GM18502 (cell line): ENCODE measurements around the gene MAP1S.
"Not testable (repeated sequence)": the region's sequence is repeated elsewhere in the genome, so short reads cannot be mapped to it uniquely, and the experiment has no call there.

ENCODE experiments used
- ATAC-seq: cut with Tn5 transposase; IDR thresholded peaks from one replicate; pipeline ENCODE4 v1.9.1; 2021; ENCODE audit warnings: mild to moderate bottlenecking; ENCODE audit not compliant: unreplicated experiment, poor library complexity

MAP1S gene

DNA sequence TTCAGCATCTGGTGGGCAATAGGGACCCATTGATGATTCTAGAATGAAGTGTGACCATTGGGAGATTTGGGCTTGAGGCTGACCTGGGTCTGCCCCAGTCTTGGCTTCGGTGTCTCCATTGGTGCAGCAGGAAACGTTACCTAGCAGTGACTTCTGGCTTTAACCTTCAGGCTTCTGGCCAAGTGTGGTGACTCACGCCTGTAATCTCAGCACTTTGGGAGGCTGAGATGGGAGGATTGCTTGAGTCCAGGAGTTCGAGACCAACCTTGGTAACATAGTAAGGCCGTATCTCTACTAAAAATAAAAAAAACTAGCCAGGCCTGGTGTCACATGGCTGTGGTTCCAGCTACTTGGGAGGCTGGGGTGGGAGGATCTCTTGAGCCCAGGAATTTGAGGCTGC is 39.2 kb downstream of the MAP1S start:
- ATAC-seq = no peak

- ATAC-seq = no peak
Measured at GRCh38 chr19:17761148-17761547, 41.9 kb downstream of the MAP1S start.

GRCh38 chr19:17762505-17763229 is 43.4 kb downstream of the MAP1S start:
- ATAC-seq = no peak

DNA sequence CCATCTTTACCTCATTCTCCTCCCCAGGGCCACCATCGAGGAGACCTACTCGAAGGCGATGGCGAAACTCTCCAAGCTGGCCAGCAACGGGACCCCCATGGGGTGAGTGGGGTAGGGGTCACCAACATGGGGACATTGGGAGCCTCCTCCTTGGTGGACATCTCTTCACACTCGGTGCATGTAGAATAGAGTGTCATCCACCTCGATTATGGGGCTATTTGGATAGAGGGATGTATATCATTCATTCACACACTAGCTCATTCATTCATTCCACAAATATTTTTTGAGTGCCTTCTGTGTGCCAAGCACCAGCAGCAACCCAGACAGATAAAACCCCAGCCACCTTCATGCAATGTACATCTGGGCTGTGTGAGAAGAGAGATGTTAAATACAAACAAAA is 45.1 kb downstream of the MAP1S start:
- ATAC-seq = no peak

- no peak for ATAC-seq
Measured at GRCh38 chr19:17765069-17765618, 45.9 kb downstream of the MAP1S start.

DNA sequence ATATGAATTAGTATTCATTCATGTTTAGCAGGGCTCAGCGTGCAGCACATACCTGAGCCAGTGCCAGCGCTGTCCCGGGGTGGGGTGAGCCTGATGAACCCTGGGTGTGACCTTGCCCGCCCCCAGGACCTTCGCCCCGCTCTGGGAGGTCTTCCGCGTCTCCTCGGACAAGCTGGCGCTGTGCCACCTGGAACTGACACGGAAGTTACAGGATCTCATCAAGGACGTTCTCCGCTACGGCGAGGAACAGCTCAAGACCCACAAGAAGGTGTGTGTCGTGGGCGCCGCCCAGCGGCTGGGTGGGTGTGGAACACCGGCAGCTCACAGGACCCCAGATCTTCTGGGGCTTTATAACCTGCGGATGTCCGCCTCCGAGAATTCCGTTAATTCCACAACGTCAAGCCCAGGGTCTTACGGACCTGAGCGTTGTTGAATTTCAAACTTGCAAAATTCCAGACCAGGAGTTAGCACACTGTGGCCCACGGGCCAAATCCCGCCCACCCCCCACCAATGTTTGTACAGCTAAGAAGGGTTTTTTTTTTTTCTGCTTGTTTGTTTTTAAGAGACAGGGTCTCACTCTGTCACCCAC is 47.4 kb downstream of the MAP1S start:
- ATAC-seq = no peak

GRCh38 chr19:17767559-17767958 is 48.3 kb downstream of the MAP1S start:
- no peak for ATAC-seq

GRCh38 chr19:17770613-17771012 is 51.3 kb downstream of the MAP1S start:
- no peak for ATAC-seq

DNA sequence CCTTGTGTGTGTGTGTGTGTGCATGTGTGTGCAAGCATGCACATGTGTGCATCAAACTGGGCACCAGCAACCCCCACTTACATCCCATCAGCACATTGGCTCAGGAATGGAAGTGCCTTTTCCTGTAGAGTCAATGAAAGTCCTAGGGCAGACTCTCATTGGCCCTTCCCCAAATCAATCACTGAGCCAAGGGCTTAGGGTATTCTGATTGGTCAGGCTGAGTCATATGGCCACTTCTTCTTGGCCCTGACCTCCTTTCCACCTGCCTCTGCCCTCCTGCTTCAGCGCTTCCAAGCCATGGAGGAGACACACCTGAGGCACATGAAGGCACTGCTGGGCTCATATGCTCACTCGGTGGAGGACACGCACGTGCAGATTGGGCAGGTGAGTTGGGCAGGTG is 52.9 kb downstream of the MAP1S start:
- no peak for ATAC-seq

DNA sequence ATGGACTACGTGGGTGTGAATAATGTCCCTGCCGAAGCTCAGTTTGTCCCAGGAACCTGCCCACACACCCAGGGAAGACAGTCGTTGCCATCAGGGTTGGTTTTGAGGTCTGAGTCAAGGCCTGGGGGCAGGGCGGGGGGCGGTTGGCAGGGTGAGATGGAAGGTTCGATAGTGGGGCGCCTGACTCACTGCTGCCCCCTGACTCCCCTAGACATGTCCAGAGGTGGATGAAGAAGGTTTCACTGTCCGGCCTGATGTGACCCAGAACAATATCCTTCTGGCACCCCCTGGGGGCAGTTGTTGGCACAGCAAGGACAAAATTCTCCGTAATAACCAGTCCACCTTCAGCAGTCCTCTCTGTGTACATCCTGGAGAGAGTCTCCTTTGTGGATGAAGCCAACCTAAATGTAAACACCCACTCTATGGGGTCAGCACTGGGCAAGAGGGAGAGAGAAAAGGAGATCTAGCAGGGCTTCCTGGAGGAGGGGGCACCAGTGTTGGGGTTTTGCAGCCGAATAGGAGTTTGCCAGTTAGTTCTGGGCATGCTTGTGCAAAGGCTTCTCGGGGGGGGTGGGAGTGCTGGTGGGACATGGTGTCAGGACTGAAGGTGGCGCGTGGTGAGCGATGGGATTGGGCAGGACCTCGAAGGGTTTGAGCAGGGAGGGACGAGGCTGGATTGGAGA is 56.1 kb downstream of the MAP1S start:
- no peak for ATAC-seq

DNA sequence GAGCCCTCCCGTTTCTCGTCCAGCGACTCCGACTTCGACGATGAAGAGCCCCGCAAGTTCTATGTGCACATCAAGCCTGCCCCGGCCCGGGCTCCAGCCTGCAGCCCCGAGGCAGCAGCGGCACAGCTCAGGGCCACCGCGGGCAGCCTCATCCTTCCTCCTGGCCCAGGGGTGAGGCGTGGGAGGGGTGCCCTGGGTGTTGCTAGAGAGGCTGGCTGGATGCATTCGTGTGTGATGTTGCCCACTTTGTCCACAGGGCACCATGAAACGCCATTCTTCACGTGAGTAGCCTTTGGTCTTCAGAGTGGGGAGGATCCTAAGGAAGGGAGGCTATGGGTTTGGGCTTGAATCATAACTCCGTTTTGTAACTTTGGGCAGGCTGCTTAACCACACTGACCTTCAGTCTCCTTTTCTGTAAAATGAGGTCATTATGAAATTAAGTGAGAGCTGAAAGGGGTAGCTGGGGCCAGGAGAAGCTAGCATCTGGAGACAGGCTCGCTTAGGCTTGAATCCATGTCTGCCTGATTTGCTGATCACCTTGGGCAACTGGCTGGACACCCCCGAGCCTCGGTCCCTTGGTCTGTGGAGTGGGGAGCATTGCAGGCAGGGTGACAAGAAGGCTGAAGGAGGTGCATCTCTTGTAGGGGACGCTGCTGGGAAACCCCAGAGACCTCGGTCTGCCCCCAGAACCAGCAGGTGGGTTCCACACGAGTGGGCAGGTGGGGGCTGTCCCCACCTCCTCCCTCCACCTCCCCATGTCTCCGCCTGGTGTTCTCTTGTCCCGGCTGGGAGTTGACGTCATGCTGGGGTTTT is 56.9 kb downstream of the MAP1S start:
- ATAC-seq = peak; percentile 68

GRCh38 chr19:17777840-17778239 is 58.6 kb downstream of the MAP1S start:
- not testable (repeated sequence) for ATAC-seq

GRCh38 chr19:17778251-17778967 is 59.1 kb downstream of the MAP1S start:
- no peak for ATAC-seq

DNA sequence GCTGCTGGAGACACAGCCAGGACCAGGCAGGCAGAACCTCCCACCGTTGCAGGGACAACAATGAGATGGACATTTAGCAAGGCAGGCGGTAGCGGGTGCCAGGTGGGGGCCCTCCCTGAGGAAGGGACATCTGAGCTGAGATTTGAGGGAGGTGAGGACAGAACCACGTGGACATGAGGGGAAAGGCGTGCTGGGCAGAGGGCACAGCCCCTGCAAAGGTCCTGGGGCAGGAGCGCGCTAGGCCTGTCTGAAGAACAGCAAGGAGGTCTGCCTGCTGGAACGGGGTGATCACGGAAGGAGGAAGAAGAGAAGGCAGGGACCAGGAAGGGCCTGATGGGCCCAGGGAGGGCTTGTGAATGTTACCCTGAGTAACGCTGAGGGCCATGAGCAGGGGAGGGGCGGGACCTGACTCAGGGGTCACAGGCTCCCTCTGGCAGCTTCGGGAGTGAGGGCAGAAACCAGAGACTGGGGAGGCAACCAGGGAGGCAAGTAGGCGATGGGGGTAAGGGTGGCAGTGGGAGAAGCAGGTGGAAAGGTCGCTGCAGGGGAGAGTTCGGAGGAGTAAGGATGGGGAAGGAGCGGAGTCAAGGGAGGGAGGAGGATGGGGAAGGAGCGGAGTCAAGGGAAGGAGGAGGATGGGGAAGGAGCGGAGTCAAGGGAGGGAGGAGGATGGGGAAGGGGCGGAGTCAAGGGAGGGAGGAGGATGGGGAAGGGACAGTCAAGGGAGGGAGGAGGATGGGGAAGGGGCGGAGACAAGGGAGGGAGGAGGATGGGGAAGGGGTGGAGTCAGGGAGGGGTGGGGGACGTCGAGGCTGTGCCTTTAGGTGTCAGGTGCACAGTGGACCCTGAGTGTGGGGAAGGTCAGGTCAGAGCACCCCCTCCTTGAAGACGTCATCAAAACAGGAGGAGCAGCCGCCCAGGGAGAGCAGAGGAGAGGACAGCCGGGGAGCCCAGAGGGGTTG is 60.0 kb downstream of the MAP1S start:
- no peak for ATAC-seq

DNA sequence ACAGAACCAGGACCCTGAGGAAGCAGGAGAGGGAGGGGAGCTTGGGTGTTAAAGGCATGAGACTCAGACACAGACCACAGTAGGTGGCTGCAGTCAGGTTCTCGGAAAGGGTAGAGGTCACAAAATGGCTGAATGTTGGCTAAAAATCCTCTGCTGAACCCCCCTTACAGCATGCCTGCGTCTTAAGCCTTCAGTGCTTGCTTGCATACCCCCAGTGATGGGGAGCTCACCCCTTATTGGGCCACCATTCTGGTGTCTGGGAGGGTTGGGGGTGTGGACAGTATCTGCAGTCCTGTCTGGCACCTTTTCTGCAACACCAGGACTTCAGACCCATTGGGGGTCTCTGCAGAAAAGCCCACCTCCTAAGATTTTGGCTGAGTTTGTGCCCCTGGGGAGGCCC is 61.5 kb downstream of the MAP1S start:
- no peak for ATAC-seq

- not testable (repeated sequence) for ATAC-seq
Measured at GRCh38 chr19:17783721-17784120, 64.4 kb downstream of the MAP1S start.
